H9 (cell line): ENCODE measurements around the gene UGT1A3. TPM values are rescaled to one million over a fixed set of nuclear protein-coding genes. Genes with fewer than 3 reads are reported as not detected.

Experiments
- DNase-seq: peaks from one replicate; pipeline ENCODE4 v3.0.0-alpha.2; 2017
- H2AFZ ChIP-seq: one replicate; pipeline ENCODE4 v1.6.1; 2013; ENCODE audit warnings: mild to moderate bottlenecking, low read length, control low read depth, moderate library complexity
- H2AK5ac ChIP-seq: 2 replicates; pipeline ENCODE4 v1.6.1; 2013; ENCODE audit warnings: low read length, control low read depth, mixed read lengths; ENCODE audit not compliant: insufficient read length
- H2BK120ac ChIP-seq: one replicate; pipeline ENCODE4 v1.6.1; 2013; ENCODE audit warnings: low read depth, mild to moderate bottlenecking, low read length, control low read depth, inconsistent platforms; ENCODE audit not compliant: poor library complexity, severe bottlenecking
- H2BK12ac ChIP-seq: 2 replicates; pipeline ENCODE4 v1.6.1; 2013; ENCODE audit warnings: low read length, control low read depth, mixed read lengths, low read depth; ENCODE audit not compliant: insufficient read length
- H2BK15ac ChIP-seq: 2 replicates; pipeline ENCODE4 v1.6.1; 2013; ENCODE audit warnings: low read depth, low read length, control low read depth
- H2BK20ac ChIP-seq: one replicate; pipeline ENCODE4 v1.6.1; 2013; ENCODE audit warnings: low read depth, mild to moderate bottlenecking, low read length, control low read depth, inconsistent platforms; ENCODE audit not compliant: poor library complexity, severe bottlenecking
- H2BK5ac ChIP-seq: 2 replicates; pipeline ENCODE4 v1.6.1; 2013; ENCODE audit warnings: low read length, control low read depth, mixed read lengths; ENCODE audit not compliant: insufficient read length
- H3K14ac ChIP-seq: 2 replicates; pipeline ENCODE4 v1.6.1; 2013; ENCODE audit warnings: low read length, control low read depth; ENCODE audit not compliant: insufficient read depth
- H3K18ac ChIP-seq: 2 replicates; pipeline ENCODE4 v1.6.1; 2013; ENCODE audit warnings: low read depth, mild to moderate bottlenecking, mixed read lengths, low read length, control low read depth; ENCODE audit not compliant: insufficient read length
- H3K23ac ChIP-seq: 2 replicates; pipeline ENCODE4 v1.6.1; 2013; ENCODE audit warnings: low read length, control low read depth, mixed read lengths, low read depth; ENCODE audit not compliant: insufficient read length
- H3K23me2 ChIP-seq: 2 replicates; pipeline ENCODE4 v1.6.1; 2013; ENCODE audit warnings: low read depth, mild to moderate bottlenecking, mixed read lengths, low read length, control low read depth; ENCODE audit not compliant: insufficient read length, poor library complexity, severe bottlenecking
- H3K27ac ChIP-seq: 2 replicates; pipeline ENCODE4 v1.5.1; 2013; ENCODE audit warnings: low read length, control low read depth, mixed read lengths, low read depth; ENCODE audit not compliant: insufficient read length
- H3K27me3 ChIP-seq: 2 replicates; pipeline ENCODE4 v1.6.1; 2013; ENCODE audit warnings: low read length, control low read depth, inconsistent platforms; ENCODE audit not compliant: insufficient read depth
- H3K4ac ChIP-seq: 2 replicates; pipeline ENCODE4 v1.6.1; 2013; ENCODE audit warnings: low read depth, mild to moderate bottlenecking, control low read depth, inconsistent platforms, low read length, moderate library complexity
- H3K4me1 ChIP-seq: 2 replicates; pipeline ENCODE4 v1.6.1; 2013; ENCODE audit warnings: low read length, control low read depth, inconsistent platforms; ENCODE audit not compliant: insufficient read depth
- H3K4me2 ChIP-seq: 2 replicates; pipeline ENCODE4 v1.6.1; 2013; ENCODE audit warnings: low read length, control low read depth, mixed read lengths; ENCODE audit not compliant: insufficient read length, insufficient read depth
- H3K56ac ChIP-seq: 2 replicates; pipeline ENCODE4 v1.6.1; 2013; ENCODE audit warnings: low read depth, mild to moderate bottlenecking, mixed read lengths, low read length, control low read depth; ENCODE audit not compliant: insufficient read length
- H3K79me1 ChIP-seq: 2 replicates; pipeline ENCODE4 v1.6.1; 2013; ENCODE audit warnings: low read depth, mild to moderate bottlenecking, moderate library complexity, low read length, control low read depth, inconsistent platforms; ENCODE audit not compliant: insufficient read depth, poor library complexity, severe bottlenecking
- H3K79me2 ChIP-seq: 2 replicates; pipeline ENCODE4 v1.6.1; 2013; ENCODE audit warnings: low read length, control low read depth, inconsistent platforms; ENCODE audit not compliant: insufficient read depth
- H3K9ac ChIP-seq: 2 replicates; pipeline ENCODE4 v1.6.1; 2013; ENCODE audit warnings: low read length, control low read depth, mixed read lengths; ENCODE audit not compliant: insufficient read length; ENCODE audit errors: extremely low read depth
- H3K9me3 ChIP-seq: one replicate; pipeline ENCODE4 v1.6.1; 2013; ENCODE audit warnings: low read depth, low read length, inconsistent platforms; ENCODE audit not compliant: control insufficient read depth
- H3T11ph ChIP-seq: one replicate; pipeline ENCODE4 v1.6.1; 2013; ENCODE audit warnings: mild to moderate bottlenecking, low read length, control low read depth, inconsistent platforms
- H4K20me1 ChIP-seq: one replicate; pipeline ENCODE4 v1.6.1; 2013; ENCODE audit not compliant: control insufficient read depth, insufficient read length, insufficient read depth
- H4K5ac ChIP-seq: 2 replicates; pipeline ENCODE4 v1.6.1; 2013; ENCODE audit warnings: low read depth, mild to moderate bottlenecking, mixed read lengths, low read length, control low read depth; ENCODE audit not compliant: insufficient read length
- H4K8ac ChIP-seq: replicated peaks from 2 replicates; pipeline ENCODE4 v1.6.1; 2013; ENCODE audit warnings: low read length, control low read depth, mixed read lengths, low read depth; ENCODE audit not compliant: insufficient read length
- H4K91ac ChIP-seq: 2 replicates; pipeline ENCODE4 v1.6.1; 2013; ENCODE audit warnings: low read depth, mild to moderate bottlenecking, moderate library complexity, mixed read lengths, low read length, control low read depth; ENCODE audit not compliant: insufficient read length
- H3K27ac Mint-ChIP-seq, 3 experiments: 2 replicates in 2 of 3; 3 replicates in 1 of 3; pipeline ENCODE4 v1.8.0; 2020 to 2021; ENCODE audit warnings: mixed read lengths in 3 of 3, mild to moderate bottlenecking in 1 of 3, moderate library complexity in 1 of 3
- H3K27me3 Mint-ChIP-seq: 2 replicates; pipeline ENCODE4 v1.8.0; 2021; ENCODE audit warnings: low read depth, mild to moderate bottlenecking, moderate library complexity, mixed read lengths
- H3K36me3 Mint-ChIP-seq, 3 experiments: 2 replicates in 2 of 3; 3 replicates in 1 of 3; pipeline ENCODE4 v1.8.0; 2020 to 2021; ENCODE audit warnings: low read depth in 3 of 3, mixed read lengths in 3 of 3; ENCODE audit not compliant: insufficient read depth in 1 of 3
- H3K4me1 Mint-ChIP-seq, 2 experiments: 2 replicates each; pipeline ENCODE4 v1.8.0; 2020; ENCODE audit warnings: mixed read lengths in 2 of 2
- H3K4me3 Mint-ChIP-seq, 2 experiments: 2 replicates in 1 of 2; 3 replicates in 1 of 2; pipeline ENCODE4 v1.8.0; 2020 to 2021; ENCODE audit warnings: mild to moderate bottlenecking in 2 of 2, mixed read lengths in 2 of 2, moderate library complexity in 1 of 2
- H3K9me3 Mint-ChIP-seq, 2 experiments: 2 replicates in 1 of 2; 3 replicates in 1 of 2; pipeline ENCODE4 v1.8.0; 2020; ENCODE audit warnings: mild to moderate bottlenecking in 2 of 2, mixed read lengths in 2 of 2, moderate library complexity in 1 of 2
- WGBS: extraction: QIAGEN DNeasy Blood & Tissue Kit; methylation state at CpG from one replicate; pipeline ENCODE4 v1.1.7; 2013; ENCODE audit warnings: missing lambda C conversion rate, low lambda C conversion rate, mixed read lengths; ENCODE audit not compliant: insufficient read length; ENCODE audit errors: extremely low coverage; 5-methylcytosine and 5-hydroxymethylcytosine counted together
- total RNA-seq: library from RNA; stranded (reverse); gene quantifications from 2 replicates; pipeline ENCODE4 v1.2.1, GENCODE V29; 2021
- TF ChIP-seq, protein P1 (sequence below): fragments of 200-600 bp; sonication (generic); conservative IDR thresholded peaks from 3 replicates; pipeline ENCODE4 v1.8.0; 2021; ENCODE audit warnings: antibody characterized with exemption, mild to moderate bottlenecking

Gene UGT1A3
- total RNA-seq, 1 experiment from 2014 or later, result not detected

- Histone ChIP-seq H4K8ac (no peak overlapping the region), H4K20me1 (no peaks in the 10 kb centered on the region), H3K27me3 (no peaks in the 10 kb centered on the region), H2BK5ac (no peak overlapping the region), H3K4me1 (no peaks in the 10 kb centered on the region), H3K23ac (no peak overlapping the region), H3T11ph (no peak overlapping the region), H3K9ac (no peak overlapping the region), H3K4ac (no peak overlapping the region), H2AK5ac (no peak overlapping the region), H3K56ac (no peak overlapping the region), H4K91ac (no peak overlapping the region), H4K5ac (no peak overlapping the region), H3K27ac (no peak overlapping the region), H3K4me2 (no peak overlapping the region), H3K79me2 (no peaks in the 10 kb centered on the region), H3K79me1 (no peaks in the 10 kb centered on the region), H2BK20ac (no peak overlapping the region), H3K14ac (no peak overlapping the region; the same call in 1 of the 2 replicates), H3K18ac (no peak overlapping the region), H2BK120ac (no peak overlapping the region), H2BK12ac (no peak overlapping the region), H2BK15ac (no peak overlapping the region), H3K9me3 (no peaks in the 10 kb centered on the region), H2AFZ (no peak overlapping the region), H3K23me2 (no peaks in the 10 kb centered on the region)
- Mint-ChIP-seq H3K27me3 (peaks cover 10% of the 10 kb centered on the region), H3K4me1 (no peaks in the 10 kb centered on the region), H3K36me3 (no peaks in the 10 kb centered on the region; a peak in 1 of 7 replicates), H3K27ac (no peak overlapping the region), H3K4me3 (no peak overlapping the region), H3K9me3 (peaks cover 0 to 3% of the 10 kb centered on the region in 2 experiments; a peak in 1 of 5 replicates)
- DNase-seq, result peak; percentile 23
- WGBS, result no CpG with 5 or more reads among the region's 18 CpGs
- TF ChIP-seq, protein P1, sequence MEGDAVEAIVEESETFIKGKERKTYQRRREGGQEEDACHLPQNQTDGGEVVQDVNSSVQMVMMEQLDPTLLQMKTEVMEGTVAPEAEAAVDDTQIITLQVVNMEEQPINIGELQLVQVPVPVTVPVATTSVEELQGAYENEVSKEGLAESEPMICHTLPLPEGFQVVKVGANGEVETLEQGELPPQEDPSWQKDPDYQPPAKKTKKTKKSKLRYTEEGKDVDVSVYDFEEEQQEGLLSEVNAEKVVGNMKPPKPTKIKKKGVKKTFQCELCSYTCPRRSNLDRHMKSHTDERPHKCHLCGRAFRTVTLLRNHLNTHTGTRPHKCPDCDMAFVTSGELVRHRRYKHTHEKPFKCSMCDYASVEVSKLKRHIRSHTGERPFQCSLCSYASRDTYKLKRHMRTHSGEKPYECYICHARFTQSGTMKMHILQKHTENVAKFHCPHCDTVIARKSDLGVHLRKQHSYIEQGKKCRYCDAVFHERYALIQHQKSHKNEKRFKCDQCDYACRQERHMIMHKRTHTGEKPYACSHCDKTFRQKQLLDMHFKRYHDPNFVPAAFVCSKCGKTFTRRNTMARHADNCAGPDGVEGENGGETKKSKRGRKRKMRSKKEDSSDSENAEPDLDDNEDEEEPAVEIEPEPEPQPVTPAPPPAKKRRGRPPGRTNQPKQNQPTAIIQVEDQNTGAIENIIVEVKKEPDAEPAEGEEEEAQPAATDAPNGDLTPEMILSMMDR, result no peak
Measured at GRCh38 chr2:233791151-233791882, 62.5 kb downstream of the UGT1A3 start.
